Gastroesophageal sphincter (tissue), 3 donors: Measurements from ENCODE around the gene RFT1.

Experiments used
- CTCF ChIP-seq, 4 experiments: fragments of 200-600 bp in 2 of 4; fragments of 450-650 bp in 2 of 4; sonication (generic) in 1 of 4; IDR thresholded peaks; one replicate each; pipeline ENCODE4 v1.5.1; 2017 to 2019; ENCODE audit warnings: antibody characterized with exemption in 4 of 4, mild to moderate bottlenecking in 2 of 4, moderate library complexity in 2 of 4
- EP300 ChIP-seq: sonication (generic); formaldehyde crosslinking; IDR thresholded peaks from one replicate; pipeline ENCODE4 v1.6.1; 2017; ENCODE audit warnings: antibody characterized with exemption, mild to moderate bottlenecking
- POLR2A ChIP-seq, 2 donors: fragments of 450-650 bp; IDR thresholded peaks; one replicate each; pipeline ENCODE4 v1.6.1; 2017; ENCODE audit warnings: antibody characterized with exemption in 2 of 2, mild to moderate bottlenecking in 2 of 2, moderate library complexity in 1 of 2
- POLR2AphosphoS5 ChIP-seq: sonication (generic); formaldehyde crosslinking; IDR thresholded peaks from one replicate; pipeline ENCODE4 v1.6.1; 2017; ENCODE audit warnings: antibody characterized with exemption

DNA sequence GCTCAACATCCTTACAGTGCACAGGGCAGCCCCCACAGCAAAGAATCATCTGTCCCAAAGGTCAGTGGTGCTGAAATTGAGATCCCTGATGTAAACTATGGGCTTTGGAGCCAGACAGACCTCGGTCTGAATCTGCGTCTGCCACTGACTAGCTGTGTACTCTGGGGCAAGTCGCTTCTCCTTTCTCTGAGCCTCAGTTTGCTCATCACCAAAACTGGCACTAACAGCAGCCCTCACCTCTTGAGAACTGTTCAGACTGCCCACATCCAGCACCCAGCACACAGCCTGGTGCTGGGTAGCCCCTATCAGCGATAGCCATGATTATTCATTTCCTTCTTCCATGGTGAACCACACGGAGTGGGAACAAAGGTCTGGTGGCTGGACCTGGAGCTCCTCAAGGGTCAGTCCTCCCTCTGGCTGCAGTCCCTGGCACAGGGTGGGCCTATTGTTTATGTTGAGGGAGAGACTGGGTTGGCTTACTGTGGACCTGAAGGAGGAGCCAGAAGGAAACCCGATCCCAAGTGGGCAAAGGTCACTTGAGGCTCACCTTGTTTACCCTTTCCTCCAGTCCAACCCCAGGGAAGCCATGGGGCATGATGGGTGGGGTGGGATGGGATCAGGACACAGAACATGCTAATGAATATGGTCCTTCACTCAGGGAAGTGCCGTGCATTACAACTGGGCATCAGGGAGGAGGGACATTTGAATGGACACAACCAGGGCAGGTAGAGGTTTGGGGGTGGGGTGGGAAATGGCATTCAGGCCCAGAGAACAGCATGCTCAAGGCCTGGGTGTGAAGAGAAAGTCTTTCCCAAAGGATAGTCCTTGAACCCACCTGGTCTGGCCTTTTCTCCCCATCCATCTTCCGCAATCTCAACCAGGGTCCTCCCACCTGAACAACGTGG lies 29.2 kb upstream of the RFT1 start:
- TF ChIP-seq CTCF (IDR thresholded peaks at IDR 0.05) (no peak), POLR2A (IDR thresholded peaks at IDR 0.05) (no peak), EP300 (no peak), POLR2AphosphoS5 (no peak)
